ENCODE measurements around the gene PITPNM1.

PITPNM1 gene

DNA sequence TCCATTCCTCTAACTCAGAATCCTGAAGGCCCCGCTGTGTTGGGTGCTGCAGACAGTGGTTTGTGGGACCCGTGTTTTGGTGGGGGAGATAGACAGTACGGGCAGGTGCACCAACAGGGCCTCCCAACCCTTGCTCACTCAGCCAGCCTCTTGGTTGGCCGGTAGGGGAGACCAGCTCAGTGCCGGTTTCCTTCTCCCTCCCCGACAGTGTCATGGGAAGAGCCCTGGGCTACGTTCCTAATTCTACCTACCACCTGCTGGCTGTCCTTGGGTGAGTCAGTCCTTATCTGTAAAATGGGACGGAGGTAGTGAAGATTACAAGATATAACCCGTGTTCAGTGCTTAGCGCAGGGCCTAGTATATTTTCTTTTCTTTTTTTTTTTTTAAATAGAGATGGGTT is 42.0 kb downstream of the PITPNM1 start:
- DNase-seq: no peak

DNA sequence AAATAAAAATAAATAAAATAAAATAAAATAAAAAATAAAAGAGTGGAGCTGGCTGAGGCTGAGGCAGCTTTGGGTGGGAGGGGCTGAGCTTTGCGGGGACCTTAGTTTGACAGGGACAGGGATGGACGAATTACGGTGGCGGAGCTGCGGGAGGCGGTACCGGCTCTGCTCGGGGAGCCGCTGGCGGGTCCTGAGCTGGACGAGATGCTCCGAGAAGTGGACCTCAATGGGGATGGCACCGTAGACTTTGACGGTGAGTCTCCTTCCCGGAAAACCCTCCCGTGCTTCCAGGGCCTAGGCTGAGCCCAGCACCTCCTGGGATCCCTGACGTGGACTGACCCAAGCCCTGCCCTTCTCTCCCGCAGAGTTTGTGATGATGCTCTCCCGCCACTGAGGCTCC is 46.9 kb downstream of the PITPNM1 start:
- DNase-seq: no peak

DNA sequence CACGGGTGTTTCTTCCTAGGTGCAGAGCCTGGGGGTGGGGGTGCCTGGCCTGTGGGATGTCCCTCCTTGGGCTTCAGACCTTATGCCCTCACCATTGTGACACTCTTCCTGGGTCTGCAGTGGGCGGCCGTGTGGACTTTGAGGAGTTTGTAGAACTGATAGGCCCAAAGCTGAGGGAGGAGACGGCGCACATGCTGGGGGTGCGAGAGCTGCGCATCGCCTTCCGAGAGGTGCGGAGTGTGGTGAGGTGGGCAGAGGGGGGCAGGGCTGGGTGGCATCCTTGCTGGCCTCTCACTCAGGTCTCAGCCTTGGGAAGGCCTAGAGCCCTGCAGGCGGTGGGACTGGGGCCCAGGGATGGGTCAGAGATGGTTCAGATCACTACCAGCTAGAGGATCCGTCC is 47.7 kb downstream of the PITPNM1 start:
- no peak for DNase-seq

DNA sequence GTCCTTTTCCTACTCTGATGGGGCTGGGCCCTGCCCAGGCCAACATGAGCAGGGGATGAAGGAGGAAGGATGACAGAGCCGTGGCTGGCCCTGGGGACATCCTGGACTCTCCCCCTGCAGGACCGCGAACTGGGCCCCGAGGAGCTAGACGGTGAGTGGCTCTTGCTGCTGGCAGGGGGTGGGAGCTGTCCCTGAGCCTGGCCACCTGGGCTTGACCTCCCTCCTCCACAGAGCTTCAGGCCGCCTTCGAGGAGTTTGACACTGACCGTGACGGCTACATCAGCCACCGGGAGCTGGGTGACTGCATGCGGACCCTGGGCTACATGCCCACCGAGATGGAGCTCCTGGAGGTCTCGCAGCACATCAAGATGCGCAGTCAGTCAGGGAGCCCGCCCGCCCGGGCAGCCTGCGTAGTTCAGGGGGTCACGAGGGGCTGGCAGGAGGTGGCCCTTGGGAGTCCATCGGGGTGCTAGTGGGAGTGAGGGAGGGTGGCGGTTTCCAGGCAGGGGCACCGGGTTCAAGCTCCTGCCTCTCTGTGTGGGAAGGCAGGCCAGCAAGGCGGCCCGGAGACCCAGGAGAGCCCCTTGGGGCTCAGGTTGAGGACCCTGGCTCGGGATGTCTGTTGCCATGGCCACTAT is 49.0 kb downstream of the PITPNM1 start:
- DNase-seq: no peak

DNA sequence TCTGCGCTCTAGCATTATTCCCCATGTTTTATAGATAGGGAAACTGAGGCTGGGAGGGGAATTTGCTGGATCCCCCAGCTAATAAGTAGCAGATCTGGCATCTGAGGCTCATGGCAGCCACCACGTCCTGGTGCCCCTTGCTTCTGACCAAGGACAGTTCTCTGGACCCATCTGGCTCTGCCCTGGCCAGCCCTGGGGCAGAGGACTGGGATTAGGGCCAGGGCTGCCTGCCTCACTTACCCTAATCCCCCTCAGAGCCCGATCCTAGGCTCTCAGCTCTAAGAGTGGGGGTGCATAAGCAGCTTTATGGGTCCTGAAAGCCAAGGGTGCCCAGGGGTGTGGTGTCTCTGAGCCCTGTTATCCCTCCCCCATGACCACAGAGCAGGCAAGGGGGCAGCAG is 50.1 kb downstream of the PITPNM1 start, which contains the start of gene CABP4:
Gene CABP4, plus strand, starts transcription at position 301 of the 400 bp plus-strand sequence. Its CDS starts 70 bp downstream, at position 371.
- DNase-seq: no peak

DNA sequence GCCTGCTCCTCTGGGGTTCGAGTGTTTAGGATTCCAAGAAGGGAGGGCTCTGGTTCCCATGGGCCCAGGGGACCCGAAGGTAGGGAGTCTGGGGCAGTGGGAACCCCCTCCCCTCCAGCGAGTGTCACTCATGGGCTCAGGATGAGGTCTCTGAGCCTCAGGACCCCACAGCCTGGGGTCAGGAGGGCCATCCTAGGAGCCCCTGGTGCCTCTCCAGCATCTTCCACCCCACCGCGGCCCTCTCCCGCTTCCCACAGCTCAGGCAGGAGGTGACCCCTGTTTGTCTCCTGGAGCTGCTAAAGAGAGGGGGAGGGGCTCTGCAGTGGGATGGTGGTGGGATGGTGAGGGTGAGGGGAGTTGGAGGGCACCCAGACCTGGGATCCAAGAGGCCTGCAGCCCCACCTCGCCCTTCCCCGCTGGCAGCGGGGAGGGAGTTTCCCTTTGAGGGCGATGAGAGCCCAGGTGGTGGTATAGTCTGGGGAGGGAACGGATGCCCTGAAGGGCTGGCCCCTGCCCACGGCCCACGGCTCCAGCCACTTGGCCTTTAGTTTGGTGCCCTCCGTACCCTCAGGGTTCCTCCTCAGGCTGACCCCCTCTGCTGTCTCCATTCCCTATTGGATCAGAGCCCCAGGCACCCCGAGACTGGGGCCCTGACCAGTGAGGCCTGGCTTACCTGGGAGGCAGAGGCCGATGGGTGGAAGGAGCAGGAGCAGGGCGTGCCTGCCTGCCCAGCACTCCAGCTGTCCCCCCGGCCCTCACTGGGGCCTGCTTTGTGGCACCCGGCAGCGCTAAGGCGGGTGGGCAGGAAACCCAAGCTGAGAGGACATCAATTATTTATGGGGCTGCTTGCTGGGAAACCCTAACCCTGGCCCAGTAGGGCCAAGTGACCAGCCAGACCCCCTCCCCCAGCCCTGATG is 51.1 kb downstream of the PITPNM1 start:
- no peak for DNase-seq

DNA sequence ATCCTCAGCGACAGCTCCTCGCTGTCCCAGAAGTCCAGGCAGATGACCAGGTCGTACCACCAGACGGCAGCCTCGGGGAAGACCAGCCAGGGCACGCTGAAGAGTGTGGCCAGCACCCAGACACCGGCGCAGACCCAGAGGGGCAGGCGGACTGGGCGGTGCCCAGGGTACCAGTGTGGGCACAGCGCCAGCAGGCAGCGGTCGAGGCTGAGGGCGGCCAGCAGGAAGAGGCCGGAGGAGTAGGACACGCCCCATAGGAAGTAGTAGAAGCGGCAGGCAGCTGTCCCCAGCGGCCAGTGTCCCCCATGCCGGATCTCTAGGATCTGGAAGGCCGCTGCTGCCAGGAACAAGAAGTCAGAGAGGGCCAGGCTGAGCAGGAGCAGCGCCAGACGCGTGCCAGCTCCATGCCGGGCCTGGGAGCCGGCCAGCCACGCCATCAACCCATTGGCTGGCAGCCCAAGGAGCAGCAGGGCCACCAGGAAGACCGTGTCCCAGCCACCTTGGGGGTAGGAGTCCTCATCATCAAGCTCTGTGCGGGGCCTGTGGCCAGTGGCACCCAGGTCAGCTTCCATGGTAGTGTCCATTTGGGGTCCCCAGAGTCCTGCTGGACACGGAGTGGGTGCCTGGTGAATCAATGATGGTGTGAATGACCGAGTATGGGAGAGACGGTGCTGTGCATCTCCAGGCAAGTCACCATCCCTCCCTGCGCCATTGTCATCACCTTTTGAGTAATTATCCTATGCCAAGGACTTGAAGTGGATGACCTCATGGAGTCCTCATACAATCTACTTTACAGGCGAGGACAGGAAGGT is 52.8 kb downstream of the PITPNM1 start, which contains the start of gene GPR152:
Gene GPR152, minus strand, starts transcription at position 589 of the 812 bp plus-strand sequence. Its CDS starts 5 bp downstream, at position 584.
- peak; percentile 74 for DNase-seq

DNA sequence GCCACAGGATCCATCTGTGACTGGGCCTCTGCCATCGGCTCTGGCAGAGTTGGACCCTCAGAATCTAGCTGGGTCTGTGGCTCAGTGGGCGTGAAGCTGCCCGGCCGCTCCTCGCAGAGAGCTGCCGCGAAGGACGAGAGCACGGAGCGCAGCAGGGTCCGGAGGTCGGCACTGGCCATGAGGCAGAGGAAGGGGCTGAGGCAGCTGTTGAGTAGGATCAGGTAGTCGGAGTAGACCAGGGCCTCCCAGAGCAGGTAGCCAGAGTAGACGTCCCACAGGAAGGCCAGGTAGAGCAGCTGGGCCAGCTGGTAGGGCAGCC is 53.5 kb downstream of the PITPNM1 start:
- DNase-seq: no peak

DNA sequence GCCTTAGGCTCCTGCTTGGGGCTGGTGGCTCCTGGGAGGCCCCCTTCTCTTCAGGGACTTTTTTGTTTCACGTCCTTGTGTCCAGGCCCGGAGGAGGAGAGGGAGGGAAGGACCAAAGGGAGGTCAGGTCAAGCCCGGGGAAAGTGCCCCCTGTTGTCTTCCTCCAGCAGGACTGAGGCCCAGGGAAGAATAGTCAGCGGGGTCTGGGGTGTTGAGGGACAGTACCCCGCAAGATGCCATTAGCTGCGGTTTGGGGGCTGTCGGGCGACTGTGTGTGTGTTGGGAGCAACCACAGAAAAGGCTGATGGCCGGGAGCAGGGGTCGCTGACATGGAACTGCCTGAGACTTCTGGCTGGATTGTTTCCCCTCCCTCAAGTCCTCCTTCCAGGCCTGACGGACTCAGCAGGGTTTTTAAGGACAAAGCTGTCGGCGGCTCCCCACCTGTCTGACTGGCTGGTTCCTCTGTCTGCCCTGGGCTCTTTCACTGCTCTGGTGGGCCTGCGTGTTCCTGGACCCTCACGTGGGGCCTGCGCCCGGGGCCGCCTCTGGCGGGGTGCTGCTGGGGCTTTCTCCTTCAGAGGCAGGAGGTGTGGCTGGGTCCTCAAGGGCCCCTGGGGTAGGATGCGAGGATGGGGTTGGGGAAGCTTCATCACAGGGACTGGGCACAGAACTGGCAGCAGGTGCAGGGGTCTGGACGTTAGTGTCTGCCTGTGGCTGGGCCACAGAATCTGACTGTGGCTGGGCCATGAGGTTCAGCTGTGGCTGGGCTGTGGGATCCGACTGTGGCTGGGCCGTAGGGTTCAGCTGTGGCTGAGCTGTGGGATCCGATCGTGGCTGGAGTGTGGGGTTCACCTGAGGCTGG is 54.1 kb downstream of the PITPNM1 start:
- DNase-seq: no peak

DNA sequence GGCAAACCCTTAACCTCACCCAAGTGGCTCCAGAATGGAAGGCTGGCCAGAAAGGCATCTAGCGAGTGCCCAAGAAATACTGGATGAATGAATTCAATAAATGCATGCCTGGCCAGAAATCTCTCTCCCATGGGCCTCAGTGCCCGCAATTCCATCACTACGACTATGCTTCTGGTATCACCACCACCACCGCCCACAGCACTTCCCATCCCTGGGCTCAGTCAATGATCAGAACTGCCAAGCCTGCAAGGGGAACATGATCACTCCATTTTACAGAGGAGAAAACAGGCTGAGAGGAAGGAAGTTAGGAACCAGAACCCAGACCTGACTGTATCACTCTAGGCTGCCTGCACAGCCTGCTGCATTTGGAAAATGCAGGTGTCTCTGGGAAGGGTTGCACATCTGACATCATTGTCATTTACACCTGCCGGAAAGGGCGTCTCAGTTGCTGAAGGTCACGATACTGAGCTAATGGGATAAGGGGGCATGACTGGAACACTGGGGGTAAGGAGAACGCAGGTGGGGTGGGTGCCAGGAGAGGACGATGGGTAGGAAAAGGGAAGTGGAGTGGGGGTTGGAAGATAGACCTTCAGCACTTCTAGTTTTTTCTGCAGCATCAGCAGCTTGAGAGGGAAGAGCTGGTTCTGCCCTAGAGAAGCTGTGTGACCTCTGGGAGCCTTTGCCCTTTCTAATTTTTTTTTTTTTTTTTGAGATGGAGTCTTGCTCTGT is 55.9 kb downstream of the PITPNM1 start:
- peak; percentile 45 for DNase-seq

DNA sequence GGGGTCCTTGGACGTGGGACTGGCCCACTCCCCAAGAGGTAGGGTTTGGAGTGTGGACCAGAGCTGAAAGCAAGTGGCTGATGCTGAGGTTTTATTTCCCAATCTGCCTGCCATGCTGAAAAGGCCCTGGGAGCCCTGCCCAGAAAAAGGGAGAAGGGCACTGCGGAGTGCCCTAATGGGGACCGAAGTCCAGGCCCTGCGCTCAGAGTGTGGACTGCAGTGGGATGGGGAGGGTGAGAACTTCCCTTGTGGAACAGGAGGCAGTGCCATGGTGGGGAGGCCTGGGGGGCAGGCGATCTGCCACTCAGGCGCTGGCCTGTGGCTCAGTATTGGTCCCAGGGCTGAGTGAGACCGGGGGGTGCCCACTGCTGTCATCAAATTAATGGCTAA is 56.9 kb downstream of the PITPNM1 start:
- DNase-seq: no peak

DNA sequence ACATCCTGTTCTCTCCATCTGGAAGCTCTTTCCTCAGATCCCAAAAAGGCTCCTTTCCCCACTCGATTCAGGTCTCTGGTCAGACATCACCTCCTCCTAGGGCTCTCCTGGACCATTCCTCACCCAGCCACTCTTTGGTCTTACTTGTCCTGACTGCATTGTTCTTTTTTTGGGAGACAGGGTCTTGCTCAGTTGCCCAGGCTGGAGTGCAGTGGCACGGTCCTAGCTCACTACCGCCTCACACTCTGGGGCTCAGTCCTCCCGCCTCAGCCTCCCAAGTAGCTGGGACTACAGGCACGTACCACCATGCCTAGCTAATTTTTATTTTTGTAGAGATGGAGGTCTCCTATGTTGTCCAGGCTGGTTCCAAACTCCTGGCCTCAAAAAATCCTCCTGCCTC is 59.6 kb downstream of the PITPNM1 start:
- no peak for DNase-seq

DNA sequence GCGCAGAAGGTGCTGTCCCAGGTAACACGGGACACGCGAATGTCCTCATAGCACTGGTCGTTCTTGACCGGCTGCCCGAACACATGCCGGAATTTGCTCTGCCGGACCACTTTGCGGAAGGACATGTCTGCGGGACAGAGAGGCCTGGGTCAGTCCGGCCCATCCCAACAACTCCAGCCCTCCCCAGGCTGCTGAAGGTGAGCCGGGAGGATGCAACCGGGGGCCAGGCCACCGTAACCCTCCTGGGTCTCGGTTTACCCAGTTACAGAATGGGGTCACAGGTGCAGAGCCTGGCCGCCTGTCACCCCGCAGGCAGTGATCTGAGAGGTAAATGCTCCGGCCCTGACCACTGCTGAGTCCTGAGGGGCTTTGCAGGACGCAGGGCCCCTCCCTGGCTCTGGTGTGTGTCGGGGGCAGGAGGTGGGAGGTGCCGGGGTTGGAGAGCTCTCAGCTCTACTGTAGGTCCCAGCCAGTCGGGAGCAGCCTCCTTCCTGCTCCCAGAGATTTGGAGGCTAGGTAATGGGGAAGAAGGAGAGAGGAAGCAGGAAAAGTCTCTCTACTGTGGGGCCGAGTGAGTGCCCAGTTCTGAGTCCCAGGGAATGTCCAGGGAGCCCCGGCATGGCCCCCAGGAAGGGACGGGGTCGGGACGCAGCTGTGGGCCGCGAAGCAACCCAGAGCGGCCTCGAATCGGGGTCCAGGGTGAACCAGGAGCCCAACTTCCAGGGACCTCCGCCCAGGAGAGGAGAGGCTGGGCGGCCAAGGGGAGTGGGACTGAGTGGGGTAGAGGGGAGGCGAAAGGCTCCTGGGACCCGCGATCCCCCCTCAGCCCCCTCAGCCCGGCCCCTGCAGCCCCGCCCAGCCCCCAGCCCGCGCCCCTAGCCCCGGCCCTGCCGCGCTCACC is 62.4 kb downstream of the PITPNM1 start:
- no peak for DNase-seq

Measured in NCI-H2029 (cell line).